ENCODE data around the gene ANKS3.

DNA sequence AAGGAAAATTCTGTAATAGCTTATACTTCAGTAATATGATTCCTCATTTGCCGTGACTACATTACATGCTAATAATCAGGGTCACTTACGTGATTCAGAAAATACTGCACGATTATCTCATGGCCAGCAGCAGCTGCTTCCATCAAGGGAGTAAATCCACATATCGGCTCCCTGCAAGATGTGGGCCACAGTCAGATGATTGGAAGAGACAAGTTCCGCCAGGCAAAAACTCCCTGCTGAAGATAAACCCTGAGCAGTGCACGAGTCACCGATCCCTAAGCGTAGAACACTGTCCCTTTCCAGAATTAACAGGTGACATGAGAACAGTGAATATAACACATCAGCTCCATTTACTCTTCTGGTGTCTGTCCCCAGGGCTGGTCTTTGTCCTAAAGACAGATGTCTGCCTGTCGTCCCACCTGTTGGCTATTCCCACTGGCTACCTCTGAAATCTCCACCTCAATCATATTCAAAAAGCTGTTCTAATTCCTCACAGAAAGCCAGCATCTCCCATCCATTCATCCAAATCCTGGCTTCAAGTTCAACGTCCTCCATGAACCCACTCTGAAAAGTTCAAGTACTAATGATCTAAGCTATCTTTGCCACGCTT, 9.3 kb downstream of the ANKS3 start:
- TF ChIP-seq, protein P1, sequence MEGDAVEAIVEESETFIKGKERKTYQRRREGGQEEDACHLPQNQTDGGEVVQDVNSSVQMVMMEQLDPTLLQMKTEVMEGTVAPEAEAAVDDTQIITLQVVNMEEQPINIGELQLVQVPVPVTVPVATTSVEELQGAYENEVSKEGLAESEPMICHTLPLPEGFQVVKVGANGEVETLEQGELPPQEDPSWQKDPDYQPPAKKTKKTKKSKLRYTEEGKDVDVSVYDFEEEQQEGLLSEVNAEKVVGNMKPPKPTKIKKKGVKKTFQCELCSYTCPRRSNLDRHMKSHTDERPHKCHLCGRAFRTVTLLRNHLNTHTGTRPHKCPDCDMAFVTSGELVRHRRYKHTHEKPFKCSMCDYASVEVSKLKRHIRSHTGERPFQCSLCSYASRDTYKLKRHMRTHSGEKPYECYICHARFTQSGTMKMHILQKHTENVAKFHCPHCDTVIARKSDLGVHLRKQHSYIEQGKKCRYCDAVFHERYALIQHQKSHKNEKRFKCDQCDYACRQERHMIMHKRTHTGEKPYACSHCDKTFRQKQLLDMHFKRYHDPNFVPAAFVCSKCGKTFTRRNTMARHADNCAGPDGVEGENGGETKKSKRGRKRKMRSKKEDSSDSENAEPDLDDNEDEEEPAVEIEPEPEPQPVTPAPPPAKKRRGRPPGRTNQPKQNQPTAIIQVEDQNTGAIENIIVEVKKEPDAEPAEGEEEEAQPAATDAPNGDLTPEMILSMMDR (IDR thresholded peaks at IDR 0.05): no peak
- TF ChIP-seq YY1 (IDR thresholded peaks at IDR 0.05; ENCODE audit: low read depth) (no peak), SIN3A (IDR thresholded peaks at IDR 0.05; ENCODE audit: borderline replicate concordance, low read depth, low read length) (no peak), RAD21 (IDR thresholded peaks at IDR 0.05; ENCODE audit: low read length) (no peak), TAF1 (IDR thresholded peaks at IDR 0.05; ENCODE audit: borderline replicate concordance, low read depth, low read length) (no peak)
